ENCODE data around the gene GYPC. TPM values are rescaled to one million over a fixed set of nuclear protein-coding genes. Genes with fewer than 3 reads are reported as not detected.

Gene GYPC
- total RNA-seq, 1 experiment from 2014 or later = 13.6 TPM

GRCh38 chr2:126723281-126723815 is 67.4 kb downstream of the GYPC start:
- Histone ChIP-seq H3K79me1 (ENCODE audit: insufficient read depth, low read depth, low read length, poor library complexity, severe bottlenecking) (no peaks in the 10 kb centered on the region), H2AFZ (ENCODE audit: low read length) (no peak overlapping the region)
- DNase-seq = no peak

More at GRCh38 chr2:126723281-126723815, 67.4 kb downstream of the GYPC start:
- Histone ChIP-seq H2BK120ac (ENCODE audit: low read depth, low read length, poor library complexity, severe bottlenecking) (no peak overlapping the region), H4K91ac (ENCODE audit: insufficient read length, low read depth, low read length) (no peak overlapping the region), H3K9me3 (ENCODE audit: control insufficient read depth, low read depth, low read length) (no peaks in the 10 kb centered on the region), H3K18ac (ENCODE audit: insufficient read length, low read depth, low read length) (no peak overlapping the region), H4K8ac (replicated peaks; ENCODE audit: insufficient read length, low read depth, low read length) (no peak overlapping the region), H3K27me3 (ENCODE audit: insufficient read depth, low read length) (no peaks in the 10 kb centered on the region), H2BK5ac (ENCODE audit: insufficient read length, low read length) (no peak overlapping the region), H3K14ac (ENCODE audit: insufficient read depth, low read length) (no peak overlapping the region), H3K9ac (ENCODE audit: extremely low read depth, insufficient read length, low read length) (no peak overlapping the region), H3K4ac (ENCODE audit: low read depth, low read length) (no peak overlapping the region), H2BK15ac (ENCODE audit: low read depth, low read length) (no peak overlapping the region), H3K4me2 (ENCODE audit: insufficient read depth, insufficient read length, low read length) (no peak overlapping the region), H3K56ac (ENCODE audit: insufficient read length, low read depth, low read length) (no peak overlapping the region), H2BK20ac (ENCODE audit: low read depth, low read length, poor library complexity, severe bottlenecking) (no peak overlapping the region), H3K27ac (ENCODE audit: insufficient read length, low read depth, low read length) (no peak overlapping the region), H4K5ac (ENCODE audit: insufficient read length, low read depth, low read length) (no peak overlapping the region), H3K23me2 (ENCODE audit: insufficient read length, low read depth, low read length, poor library complexity, severe bottlenecking) (no peaks in the 10 kb centered on the region), H3K4me1 (ENCODE audit: insufficient read depth, low read length) (no peaks in the 10 kb centered on the region), H4K20me1 (ENCODE audit: control insufficient read depth, insufficient read depth, insufficient read length) (no peaks in the 10 kb centered on the region), H2AK5ac (ENCODE audit: insufficient read length, low read length) (no peak overlapping the region), H3K79me2 (ENCODE audit: insufficient read depth, low read length) (no peaks in the 10 kb centered on the region), H2BK12ac (ENCODE audit: insufficient read length, low read depth, low read length) (no peak overlapping the region), H3T11ph (ENCODE audit: low read length) (no peak overlapping the region), H3K23ac (ENCODE audit: insufficient read length, low read depth, low read length) (no peak overlapping the region)
- Mint-ChIP-seq H3K4me3 (no peak overlapping the region), H3K9me3 (peaks cover 12 to 13% of the 10 kb centered on the region in 2 experiments), H3K27me3 (ENCODE audit: low read depth) (no peaks in the 10 kb centered on the region; the same call in 1 of the 2 replicates), H3K27ac (no peak overlapping the region), H3K4me1 (no peaks in the 10 kb centered on the region), H3K36me3 (ENCODE audit: insufficient read depth in 1 of 3, low read depth in 3 of 3) (peaks cover 0 to 9% (median 2%) of the 10 kb centered on the region in 3 experiments; a peak in 4 of 7 replicates)
- TF ChIP-seq CTCF (conservative IDR thresholded peaks at IDR 0.05) = no peak
- no CpG with 5 or more reads among the region's 2 CpGs for WGBS (ENCODE audit: extremely low coverage, insufficient read length, low lambda C conversion rate)
